HG03469 (cell line): ENCODE results near the gene LGI4.

Source experiments
- ATAC-seq: cut with Tn5 transposase; IDR thresholded peaks from one replicate; pipeline ENCODE4 v1.9.1; 2021; ENCODE audit warnings: mild to moderate bottlenecking, moderate library complexity, moderate number of reproducible peaks; ENCODE audit not compliant: unreplicated experiment

The LGI4 gene

DNA sequence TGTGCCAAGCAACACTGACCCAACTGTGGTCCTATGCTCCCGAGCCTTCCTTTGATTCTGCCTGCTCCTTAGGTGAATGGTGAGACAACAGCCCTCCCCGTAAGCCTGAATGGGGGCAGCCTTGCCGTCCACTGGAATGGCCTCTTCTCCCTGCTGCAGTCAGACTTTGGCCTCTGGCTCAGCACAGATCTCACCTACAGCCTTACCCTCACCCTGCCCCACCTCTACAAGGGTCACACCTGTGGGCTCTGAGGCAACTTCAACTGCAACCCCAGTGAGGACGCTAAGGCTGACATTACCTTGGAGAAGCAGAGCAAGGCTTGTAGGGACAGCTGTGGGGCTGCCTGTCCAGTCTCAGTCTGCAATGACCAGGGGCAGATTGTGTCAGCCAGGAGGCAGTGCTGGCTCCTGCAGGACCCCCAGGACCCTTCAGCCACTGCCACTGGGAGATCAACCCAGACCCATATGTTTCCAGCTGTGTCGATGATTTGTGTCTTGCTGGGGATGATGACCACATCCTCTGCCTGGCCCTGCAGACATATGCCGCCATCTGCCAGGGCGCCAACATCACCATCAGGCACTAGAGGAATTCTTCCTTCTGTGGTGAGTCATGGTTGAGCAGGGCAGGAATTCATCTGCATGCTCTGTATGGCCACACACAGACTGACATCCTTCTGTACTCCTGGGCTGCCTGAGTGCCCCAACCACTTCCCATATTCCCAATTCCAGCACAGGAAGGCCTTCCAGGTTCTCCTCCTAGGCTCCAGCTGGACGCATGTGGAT, 46.5 kb downstream of the LGI4 start:
- no peak for ATAC-seq

DNA sequence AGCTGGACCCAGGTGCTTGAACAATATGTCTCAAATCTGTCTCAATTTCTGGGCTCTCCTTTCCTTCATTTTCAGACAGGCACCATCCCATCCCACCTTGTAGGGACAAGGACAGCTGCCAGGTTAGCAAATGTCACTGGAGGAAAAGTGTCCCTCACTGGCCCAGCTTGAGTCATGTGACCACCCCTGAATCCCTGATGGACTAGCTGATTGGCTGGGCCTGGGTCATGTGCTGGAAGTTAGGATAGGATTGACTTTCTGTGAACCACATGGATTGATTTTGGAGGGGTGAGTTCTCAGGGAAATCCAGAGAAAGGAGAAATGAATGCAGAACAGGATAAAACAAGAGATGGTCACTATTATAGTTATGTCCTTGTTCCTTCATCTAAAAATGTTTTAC, 47.5 kb downstream of the LGI4 start:
- ATAC-seq, result no peak

DNA sequence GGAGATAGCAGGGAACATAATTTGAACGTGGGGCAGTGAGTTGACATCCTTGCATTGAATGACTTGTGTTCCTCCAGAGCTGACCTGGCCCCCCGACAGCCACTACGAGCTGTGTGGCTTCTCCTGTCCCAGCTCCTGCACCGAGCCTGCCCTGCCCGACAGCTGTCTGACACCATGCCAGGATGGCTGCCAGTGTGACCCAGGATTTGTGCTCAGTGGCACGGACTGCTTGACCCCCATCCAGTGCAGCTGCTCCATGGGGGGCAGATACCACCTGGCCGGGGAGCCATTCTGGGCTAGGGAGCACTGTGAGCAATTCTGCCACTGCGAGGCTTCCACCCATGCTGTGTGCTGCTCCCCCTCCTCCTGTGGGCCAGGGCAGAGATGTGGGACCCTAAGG, 48.4 kb downstream of the LGI4 start:
- ATAC-seq, result no peak

- no peak for ATAC-seq
Measured at GRCh38 chr19:35085947-35086346, 48.9 kb downstream of the LGI4 start.

DNA sequence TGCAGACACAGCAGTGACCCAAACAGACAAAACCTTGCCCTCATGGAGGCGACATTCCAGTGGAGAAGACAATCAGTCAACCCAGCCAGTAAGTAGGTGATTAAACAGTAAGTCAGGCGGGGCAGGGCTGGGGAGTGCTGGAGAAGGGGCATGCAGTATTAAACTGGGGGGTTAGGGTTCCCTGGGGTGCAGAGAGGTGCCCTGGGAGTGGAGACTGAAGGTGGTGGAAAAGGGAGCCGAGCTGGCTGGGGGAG, 50.4 kb downstream of the LGI4 start:
- no peak for ATAC-seq

- ATAC-seq, result no peak
Measured at GRCh38 chr19:35083691-35084508, 51.0 kb downstream of the LGI4 start.

GRCh38 chr19:35081201-35081600, 53.7 kb downstream of the LGI4 start:
- no peak for ATAC-seq

- no peak for ATAC-seq
Measured at GRCh38 chr19:35080613-35081170, 54.2 kb downstream of the LGI4 start.

DNA sequence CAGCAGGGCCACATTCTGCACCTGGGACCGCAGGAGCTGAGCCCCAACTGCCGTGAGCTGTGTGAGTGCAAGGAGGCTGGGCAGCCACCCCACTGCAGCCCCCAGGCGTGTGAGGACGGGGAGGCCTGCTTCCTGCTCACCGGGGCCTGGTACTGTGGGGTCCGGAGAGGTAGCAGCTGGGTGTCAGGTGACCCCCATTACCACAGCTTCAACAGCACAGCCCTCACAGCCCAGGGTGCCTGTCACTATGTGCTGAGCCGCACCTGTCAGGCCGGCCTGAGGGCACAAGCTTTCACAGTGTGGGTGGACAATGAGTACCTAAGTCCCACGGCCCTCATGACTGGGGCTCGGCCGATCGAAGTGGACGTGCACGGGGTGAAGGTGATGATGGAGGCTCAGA, 55.0 kb downstream of the LGI4 start:
- ATAC-seq, result no peak

GRCh38 chr19:35077411-35078223, 57.2 kb downstream of the LGI4 start:
- ATAC-seq, result no peak

- ATAC-seq, result no peak
Measured at GRCh38 chr19:35076657-35077056, 58.2 kb downstream of the LGI4 start.

DNA sequence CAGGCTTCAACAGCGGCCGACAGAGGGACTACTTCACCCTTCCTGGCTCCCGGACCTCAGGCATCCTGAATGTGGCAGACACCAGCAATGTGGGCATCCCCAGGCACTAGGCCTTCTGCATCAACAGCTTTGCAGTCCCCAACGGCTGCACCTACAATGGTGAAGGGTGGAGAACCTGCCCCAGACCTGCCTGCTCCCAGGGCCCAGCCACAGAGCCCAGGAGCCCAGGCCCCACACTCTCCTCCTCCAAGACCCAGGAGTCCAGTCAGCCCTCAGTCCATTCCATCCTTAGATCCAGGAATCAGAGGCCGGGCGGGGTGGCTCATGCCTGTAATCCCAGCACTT, 58.9 kb downstream of the LGI4 start:
- ATAC-seq, result no peak

DNA sequence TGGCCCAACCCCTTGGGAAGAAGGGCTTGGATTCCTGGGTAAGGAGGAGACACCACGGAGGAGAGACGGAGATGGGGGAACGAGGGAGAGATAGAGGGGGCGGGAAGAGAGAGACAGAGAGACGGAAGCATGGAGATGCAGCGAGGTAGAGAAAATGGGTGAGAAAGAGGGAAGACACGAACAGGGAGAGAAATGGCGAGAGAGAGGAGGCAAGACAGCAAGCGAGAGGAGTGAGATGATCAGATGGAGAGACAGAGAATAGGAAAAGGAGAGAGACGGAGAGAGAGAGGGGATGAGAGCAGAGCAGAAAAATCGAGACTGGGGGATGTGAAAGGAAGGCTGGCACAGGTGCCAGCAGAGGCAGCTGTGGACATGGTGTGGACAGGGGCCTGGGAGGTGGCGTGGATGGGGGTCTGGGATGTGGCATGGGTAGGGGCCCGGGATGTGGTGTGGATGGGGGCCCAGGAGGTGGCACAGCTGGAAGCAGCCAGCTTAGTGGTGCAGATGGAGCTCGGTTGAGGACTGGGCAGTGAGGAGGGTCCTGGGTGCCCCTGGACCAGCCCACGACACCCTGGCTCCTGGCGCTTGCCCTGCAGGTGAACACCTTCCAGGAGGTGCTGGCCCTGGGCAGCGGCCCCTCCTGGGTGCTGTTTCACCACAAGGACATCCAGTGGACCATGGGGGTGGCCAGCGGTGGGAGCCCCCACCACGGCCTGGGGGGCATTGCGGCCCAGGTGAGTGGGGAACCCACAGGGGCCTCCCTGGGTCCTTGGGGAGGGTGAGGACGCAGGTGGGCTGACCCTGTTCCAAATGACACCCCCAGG, 59.4 kb downstream of the LGI4 start:
- no peak for ATAC-seq
